ENCODE measurements around the gene AGAP6.
"Not testable (repeated sequence)": the region's sequence is repeated elsewhere in the genome, so short reads cannot be mapped to it uniquely, and the experiment has no call there.

DNA sequence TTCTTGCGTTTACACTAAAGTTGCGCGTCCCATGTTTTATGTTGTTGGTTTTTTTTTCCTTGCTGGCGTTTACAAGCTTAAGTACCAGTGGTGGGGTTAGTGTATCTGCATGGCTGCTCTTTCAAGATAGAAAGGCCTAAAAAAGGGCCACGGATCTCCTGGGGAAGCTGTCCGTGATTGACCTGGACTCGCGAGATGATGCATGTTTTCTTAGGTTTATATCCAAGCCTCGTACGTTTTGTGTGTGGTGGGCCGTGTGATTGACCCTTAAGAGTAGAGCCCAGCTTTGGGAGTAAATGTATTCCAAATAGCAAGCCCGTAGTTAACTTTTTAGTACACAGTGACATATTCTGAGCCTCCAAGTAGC lies 45.9 kb upstream of the AGAP6 start:
- TF ChIP-seq, protein P1, sequence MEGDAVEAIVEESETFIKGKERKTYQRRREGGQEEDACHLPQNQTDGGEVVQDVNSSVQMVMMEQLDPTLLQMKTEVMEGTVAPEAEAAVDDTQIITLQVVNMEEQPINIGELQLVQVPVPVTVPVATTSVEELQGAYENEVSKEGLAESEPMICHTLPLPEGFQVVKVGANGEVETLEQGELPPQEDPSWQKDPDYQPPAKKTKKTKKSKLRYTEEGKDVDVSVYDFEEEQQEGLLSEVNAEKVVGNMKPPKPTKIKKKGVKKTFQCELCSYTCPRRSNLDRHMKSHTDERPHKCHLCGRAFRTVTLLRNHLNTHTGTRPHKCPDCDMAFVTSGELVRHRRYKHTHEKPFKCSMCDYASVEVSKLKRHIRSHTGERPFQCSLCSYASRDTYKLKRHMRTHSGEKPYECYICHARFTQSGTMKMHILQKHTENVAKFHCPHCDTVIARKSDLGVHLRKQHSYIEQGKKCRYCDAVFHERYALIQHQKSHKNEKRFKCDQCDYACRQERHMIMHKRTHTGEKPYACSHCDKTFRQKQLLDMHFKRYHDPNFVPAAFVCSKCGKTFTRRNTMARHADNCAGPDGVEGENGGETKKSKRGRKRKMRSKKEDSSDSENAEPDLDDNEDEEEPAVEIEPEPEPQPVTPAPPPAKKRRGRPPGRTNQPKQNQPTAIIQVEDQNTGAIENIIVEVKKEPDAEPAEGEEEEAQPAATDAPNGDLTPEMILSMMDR (IDR thresholded peaks at IDR 0.05; ENCODE audit: poor library complexity, severe bottlenecking) = not testable (repeated sequence)
- not testable (repeated sequence) for TF ChIP-seq MXI1 (conservative IDR thresholded peaks at IDR 0.05; ENCODE audit: poor library complexity, severe bottlenecking); EP300 (conservative IDR thresholded peaks at IDR 0.05; ENCODE audit: poor library complexity, severe bottlenecking); EZH2 (IDR thresholded peaks at IDR 0.05; ENCODE audit: borderline replicate concordance, insufficient read depth, low read length, poor library complexity, severe bottlenecking); REST (IDR thresholded peaks at IDR 0.05; ENCODE audit: borderline replicate concordance)

Data from neural cell (in vitro differentiated cells).